ENCODE measurements around the gene NCAM2. TPM values are rescaled to one million over a fixed set of nuclear protein-coding genes. Genes with fewer than 3 reads are reported as not detected.

Gene NCAM2
- total RNA-seq, 4 donors from 2014 or later: 4.2 to 7.5 (median 4.9) TPM

DNA sequence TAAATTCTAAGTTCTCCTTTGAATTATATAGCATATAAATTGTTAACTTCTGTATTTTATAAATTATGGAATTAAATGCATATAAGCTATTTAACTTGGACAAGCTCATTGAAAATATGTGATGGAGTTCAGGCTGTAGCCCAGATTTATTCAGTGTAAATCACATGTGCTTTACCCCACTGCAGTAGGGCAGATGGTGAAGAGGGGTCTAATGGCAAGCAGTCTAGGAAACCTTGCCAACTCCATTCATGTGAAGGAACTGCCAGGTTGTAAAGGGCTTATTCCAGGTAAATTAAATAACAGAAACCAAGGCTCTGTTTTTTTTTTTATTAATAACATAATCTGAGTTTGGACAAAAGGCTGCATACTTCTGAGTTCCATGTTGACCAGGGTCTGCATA is 243.2 kb downstream of the NCAM2 start:
- H3K27ac ChIP-seq (replicated peaks in 1 of 4): no peak overlapping the region
- H3K4me3 ChIP-seq: no peak overlapping the region
- no peaks in the 10 kb centered on the region for H3K27me3 ChIP-seq
- TF ChIP-seq POLR2A (IDR thresholded peaks at IDR 0.05; ENCODE audit: low read depth) (no peak), POLR2AphosphoS5 (IDR thresholded peaks at IDR 0.05) (no peak), EP300 (IDR thresholded peaks at IDR 0.05) (no peak)
- TF ChIP-seq, protein P1, sequence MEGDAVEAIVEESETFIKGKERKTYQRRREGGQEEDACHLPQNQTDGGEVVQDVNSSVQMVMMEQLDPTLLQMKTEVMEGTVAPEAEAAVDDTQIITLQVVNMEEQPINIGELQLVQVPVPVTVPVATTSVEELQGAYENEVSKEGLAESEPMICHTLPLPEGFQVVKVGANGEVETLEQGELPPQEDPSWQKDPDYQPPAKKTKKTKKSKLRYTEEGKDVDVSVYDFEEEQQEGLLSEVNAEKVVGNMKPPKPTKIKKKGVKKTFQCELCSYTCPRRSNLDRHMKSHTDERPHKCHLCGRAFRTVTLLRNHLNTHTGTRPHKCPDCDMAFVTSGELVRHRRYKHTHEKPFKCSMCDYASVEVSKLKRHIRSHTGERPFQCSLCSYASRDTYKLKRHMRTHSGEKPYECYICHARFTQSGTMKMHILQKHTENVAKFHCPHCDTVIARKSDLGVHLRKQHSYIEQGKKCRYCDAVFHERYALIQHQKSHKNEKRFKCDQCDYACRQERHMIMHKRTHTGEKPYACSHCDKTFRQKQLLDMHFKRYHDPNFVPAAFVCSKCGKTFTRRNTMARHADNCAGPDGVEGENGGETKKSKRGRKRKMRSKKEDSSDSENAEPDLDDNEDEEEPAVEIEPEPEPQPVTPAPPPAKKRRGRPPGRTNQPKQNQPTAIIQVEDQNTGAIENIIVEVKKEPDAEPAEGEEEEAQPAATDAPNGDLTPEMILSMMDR (IDR thresholded peaks at IDR 0.05): no peak
- intact Hi-C loops (cut with DNase I): no loop called here
- DNase-seq (ENCODE audit: extremely low spot score): no peak
- H3K36me3 ChIP-seq: no peaks in the 10 kb centered on the region
- H3K9me3 ChIP-seq: no peaks in the 10 kb centered on the region
- H3K4me1 ChIP-seq: no peaks in the 10 kb centered on the region

DNA sequence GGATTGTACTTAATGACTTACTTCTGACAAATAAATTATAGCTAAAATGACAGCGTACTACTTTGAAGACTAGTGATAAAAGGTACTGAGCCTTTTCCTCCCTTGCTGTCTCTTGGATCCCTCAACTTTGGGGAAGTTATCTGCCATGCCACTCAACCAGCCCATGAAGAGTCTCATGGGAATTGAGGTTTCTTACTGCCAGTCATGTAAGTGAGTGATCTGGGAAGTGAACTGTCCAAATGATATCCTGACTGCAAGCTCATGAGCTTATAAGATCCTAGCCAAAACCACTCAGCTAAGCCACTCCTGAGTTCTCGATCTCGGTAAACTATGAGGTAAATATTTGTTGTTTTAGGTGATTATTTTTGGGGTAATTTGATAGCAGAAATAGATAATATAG is 247.8 kb downstream of the NCAM2 start:
- intact Hi-C loops (cut with DNase I): no loop called here
- H3K4me1 ChIP-seq: no peaks in the 10 kb centered on the region
- no peaks in the 10 kb centered on the region for H3K9me3 ChIP-seq
- 95% methylated on average over 3 of the region's 3 CpGs for WGBS
- H3K4me3 ChIP-seq: no peak overlapping the region
- no peaks in the 10 kb centered on the region for H3K36me3 ChIP-seq
- no peak overlapping the region for H3K27ac ChIP-seq (replicated peaks in 1 of 4)
- DNase-seq (ENCODE audit: extremely low spot score): no peak
- H3K27me3 ChIP-seq: no peaks in the 10 kb centered on the region
- TF ChIP-seq, protein P1 (IDR thresholded peaks at IDR 0.05): no peak
- TF ChIP-seq EP300 (IDR thresholded peaks at IDR 0.05): no peak
- no peak for TF ChIP-seq POLR2AphosphoS5 (IDR thresholded peaks at IDR 0.05)
- no peak for TF ChIP-seq POLR2A (IDR thresholded peaks at IDR 0.05; ENCODE audit: low read depth)

DNA sequence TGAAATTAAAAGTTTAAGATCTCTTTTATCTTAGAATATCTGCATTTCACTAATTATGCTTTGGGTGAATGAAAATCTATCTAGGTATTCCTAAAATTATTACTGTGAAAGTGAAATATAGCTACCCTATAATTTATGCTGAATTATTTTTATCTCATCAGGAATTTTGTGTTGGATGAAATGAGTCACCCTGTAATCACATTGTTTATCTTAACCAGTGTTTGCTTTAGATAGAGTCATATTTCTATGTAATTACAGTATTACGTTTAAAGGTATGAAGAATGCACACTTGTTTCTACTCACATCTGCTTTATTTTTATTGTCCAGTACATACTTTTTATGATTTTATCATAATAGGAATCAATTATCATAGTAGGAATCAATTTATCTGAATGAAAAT is 249.2 kb downstream of the NCAM2 start:
- no peaks in the 10 kb centered on the region for H3K9me3 ChIP-seq
- no peak overlapping the region for H3K4me3 ChIP-seq
- intact Hi-C loops (cut with DNase I): no loop called here
- TF ChIP-seq EP300 (IDR thresholded peaks at IDR 0.05) (no peak), POLR2AphosphoS5 (IDR thresholded peaks at IDR 0.05) (no peak), POLR2A (IDR thresholded peaks at IDR 0.05; ENCODE audit: low read depth) (no peak)
- TF ChIP-seq, protein P1 (IDR thresholded peaks at IDR 0.05): no peak
- no peak for DNase-seq (ENCODE audit: extremely low spot score)
- H3K27me3 ChIP-seq: no peaks in the 10 kb centered on the region
- no peaks in the 10 kb centered on the region for H3K4me1 ChIP-seq
- WGBS: 24% methylated on average over 1 of the region's 1 CpG
- no peaks in the 10 kb centered on the region for H3K36me3 ChIP-seq
- H3K27ac ChIP-seq (replicated peaks in 1 of 4): no peak overlapping the region

DNA sequence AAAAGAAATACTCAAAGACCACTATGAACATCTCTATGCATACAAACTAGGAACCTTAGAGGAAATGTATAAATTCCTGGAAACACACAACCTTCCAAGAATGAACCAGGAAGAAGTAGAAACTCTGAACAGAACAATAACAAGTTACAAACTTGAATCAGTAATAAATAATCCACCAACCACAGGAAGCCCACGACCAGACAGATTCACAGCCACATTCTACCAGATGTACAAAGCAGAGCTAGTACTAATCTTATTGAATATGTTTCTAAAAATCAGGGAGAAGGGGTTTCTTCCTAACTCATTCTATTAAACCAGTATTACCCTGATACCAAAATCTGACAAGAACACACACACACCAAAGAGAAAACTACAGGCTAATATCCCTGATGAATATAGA is 263.8 kb downstream of the NCAM2 start:
- H3K36me3 ChIP-seq: no peaks in the 10 kb centered on the region
- intact Hi-C loops (cut with DNase I): no loop called here
- 55% methylated on average over 1 of the region's 1 CpG for WGBS
- TF ChIP-seq POLR2A (IDR thresholded peaks at IDR 0.05; ENCODE audit: low read depth) (no peak), EP300 (IDR thresholded peaks at IDR 0.05) (no peak), POLR2AphosphoS5 (IDR thresholded peaks at IDR 0.05) (no peak)
- TF ChIP-seq, protein P1 (IDR thresholded peaks at IDR 0.05): no peak
- H3K9me3 ChIP-seq: no peaks in the 10 kb centered on the region
- DNase-seq (ENCODE audit: extremely low spot score): no peak
- no peak overlapping the region for H3K4me3 ChIP-seq
- H3K27me3 ChIP-seq: no peaks in the 10 kb centered on the region
- no peaks in the 10 kb centered on the region for H3K4me1 ChIP-seq
- no peak overlapping the region for H3K27ac ChIP-seq (replicated peaks in 1 of 4)

DNA sequence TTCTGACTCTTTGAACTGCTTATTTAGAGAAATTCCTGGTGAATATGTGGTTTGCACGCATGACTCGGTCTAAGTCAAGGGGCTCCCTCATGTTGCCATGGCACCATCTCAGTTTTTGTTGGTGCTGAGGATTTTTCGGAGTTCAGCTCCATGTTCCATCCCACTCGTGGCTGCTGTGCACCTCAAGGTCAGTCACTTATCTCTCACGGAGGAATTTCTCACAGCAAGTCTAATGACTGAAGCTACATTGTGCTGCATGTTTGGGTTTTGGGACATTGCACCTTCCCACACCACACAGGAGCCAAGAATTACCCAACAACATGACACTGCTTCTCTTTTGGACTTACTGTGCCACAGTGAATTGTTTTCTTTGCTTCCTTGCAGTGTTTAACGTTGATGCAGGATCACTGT is 269.9 kb downstream of the NCAM2 start:
- intact Hi-C loops (cut with DNase I): no loop called here
- Histone ChIP-seq H3K27me3 (no peaks in the 10 kb centered on the region), H3K4me3 (no peak overlapping the region), H3K4me1 (no peaks in the 10 kb centered on the region), H3K36me3 (no peaks in the 10 kb centered on the region), H3K9me3 (no peaks in the 10 kb centered on the region), H3K27ac (replicated peaks in 1 of 4) (no peak overlapping the region)
- DNase-seq (ENCODE audit: extremely low spot score): no peak
- TF ChIP-seq POLR2AphosphoS5 (IDR thresholded peaks at IDR 0.05) (no peak), EP300 (IDR thresholded peaks at IDR 0.05) (no peak), POLR2A (IDR thresholded peaks at IDR 0.05; ENCODE audit: low read depth) (no peak)
- TF ChIP-seq, protein P1 (IDR thresholded peaks at IDR 0.05): no peak
- 82% methylated on average over 6 of the region's 6 CpGs for WGBS

All from esophagus muscularis mucosa (tissue), 4 donors.